ENCODE data around the gene CHRND.
"Not testable (repeated sequence)": the region's sequence is repeated elsewhere in the genome, so short reads cannot be mapped to it uniquely, and the experiment has no call there.

GRCh38 chr2:232570481-232570880 lies 44.5 kb downstream of the CHRND start:
- TF ChIP-seq ZNF10 (tag by site-specific recombination; IDR thresholded peaks at IDR 0.05); ZNF510 (tag by site-specific recombination; IDR thresholded peaks at IDR 0.05; ENCODE audit: insufficient replicate concordance); CTCF (tag by site-specific recombination; IDR thresholded peaks at IDR 0.05); ZNF114 (tag by site-specific recombination; IDR thresholded peaks at IDR 0.05); MZF1 (tag by site-specific recombination; IDR thresholded peaks at IDR 0.05; ENCODE audit: borderline replicate concordance); ZNF146 (tag by site-specific recombination; IDR thresholded peaks at IDR 0.05); ZNF24 (tag by site-specific recombination; IDR thresholded peaks at IDR 0.05); ZNF175 (tag by site-specific recombination; IDR thresholded peaks at IDR 0.05); ZNF660 (tag by site-specific recombination; IDR thresholded peaks at IDR 0.05): not testable (repeated sequence)
